HEK293T (cell line): ENCODE data around the gene MSGN1.

Source experiments
- CTCF ChIA-PET: fragments of 350-600 bp; formaldehyde crosslinking; extraction: SDS; loops from one replicate; lab custom pipeline; 2021; ENCODE audit warnings: antibody characterized with exemption, inconsistent platforms; lab: Yijun Ruan, JAX
- POLR2A ChIA-PET: fragments of 350-600 bp; formaldehyde crosslinking; extraction: SDS; loops from one replicate; lab custom pipeline; 2020; ENCODE audit warnings: antibody characterized with exemption, inconsistent platforms; lab: Yijun Ruan, JAX
- DNase-seq: peaks from one replicate; pipeline ENCODE4 v3.0.0; 2012; ENCODE audit warnings: mixed read lengths; ENCODE audit errors: extremely low spot score
- ARNT ChIP-seq: fragments of 450-650 bp; IDR thresholded peaks from 2 replicates; pipeline ENCODE4 v1.6.1; 2017; ENCODE audit warnings: mild to moderate bottlenecking
- BHLHE40 ChIP-seq: fragments of 450-650 bp; IDR thresholded peaks from 2 replicates; pipeline ENCODE4 v1.6.1; 2016; ENCODE audit warnings: mild to moderate bottlenecking, moderate library complexity, borderline replicate concordance
- CTBP1 ChIP-seq: fragments of 450-650 bp; IDR thresholded peaks from 2 replicates; pipeline ENCODE4 v1.6.1; 2016; ENCODE audit warnings: borderline replicate concordance
- ELF4 ChIP-seq: fragments of 450-650 bp; IDR thresholded peaks from 2 replicates; pipeline ENCODE4 v1.6.1; 2017; ENCODE audit warnings: antibody characterized with exemption
- FOXA1 ChIP-seq: fragments of 450-650 bp; IDR thresholded peaks from 2 replicates; pipeline ENCODE4 v1.6.1; 2016; ENCODE audit warnings: mild to moderate bottlenecking
- FOXK2 ChIP-seq: fragments of 450-650 bp; IDR thresholded peaks from 2 replicates; pipeline ENCODE4 v1.6.1; 2016; ENCODE audit warnings: mild to moderate bottlenecking
- FOXM1 ChIP-seq: fragments of 450-650 bp; IDR thresholded peaks from 2 replicates; pipeline ENCODE4 v1.6.1; 2017; ENCODE audit warnings: mild to moderate bottlenecking, borderline replicate concordance
- HDGF ChIP-seq: fragments of 450-650 bp; IDR thresholded peaks from 2 replicates; pipeline ENCODE4 v1.6.1; 2017; ENCODE audit warnings: antibody characterized with exemption, borderline replicate concordance
- L3MBTL2 ChIP-seq: fragments of 450-650 bp; conservative IDR thresholded peaks from 2 replicates; pipeline ENCODE4 v1.6.1; 2016; ENCODE audit warnings: mild to moderate bottlenecking
- LEF1 ChIP-seq: fragments of 450-650 bp; IDR thresholded peaks from 2 replicates; pipeline ENCODE4 v1.6.1; 2017; ENCODE audit warnings: mild to moderate bottlenecking, borderline replicate concordance
- NFRKB ChIP-seq: fragments of 450-650 bp; IDR thresholded peaks from 2 replicates; pipeline ENCODE4 v1.6.1; 2016; ENCODE audit warnings: mild to moderate bottlenecking, moderate library complexity
- PKNOX1 ChIP-seq: fragments of 450-650 bp; IDR thresholded peaks from 2 replicates; pipeline ENCODE4 v1.6.1; 2016
- SP1 ChIP-seq: fragments of 450-650 bp; IDR thresholded peaks from 2 replicates; pipeline ENCODE4 v1.6.1; 2017
- SUZ12 ChIP-seq: fragments of 450-650 bp; IDR thresholded peaks from 2 replicates; pipeline ENCODE4 v1.6.1; 2016; ENCODE audit warnings: mild to moderate bottlenecking
- TARDBP ChIP-seq: fragments of 450-650 bp; IDR thresholded peaks from 2 replicates; pipeline ENCODE4 v1.6.1; 2016
- ZNF384 ChIP-seq: fragments of 450-650 bp; IDR thresholded peaks from 2 replicates; pipeline ENCODE4 v1.6.1; 2016

MSGN1 gene

GRCh38 chr2:17830053-17831034 is 14.1 kb downstream of the MSGN1 start:
- POLR2A ChIA-PET: no interaction called here
- DNase-seq: peak; percentile 88
- CTCF ChIA-PET: interaction anchor here (0.7 to 1.1 kb wide), 3 partner anchors 9 to 15 kb away, joined by 3 to 4 read pairs (median 3); no protein-coding TSS in a partner anchor
- TF ChIP-seq ELF4 (no peak), NFRKB (no peak), HDGF (no peak), L3MBTL2 (peak; percentile 79), SUZ12 (no peak), CTBP1 (no peak)

- POLR2A ChIA-PET: no interaction called here
- CTCF ChIA-PET: no interaction called here
Measured at GRCh38 chr2:17835516-17835915, 19.3 kb downstream of the MSGN1 start.

GRCh38 chr2:17839959-17840358 is 23.7 kb downstream of the MSGN1 start:
- POLR2A ChIA-PET: no interaction called here
- CTCF ChIA-PET: no interaction called here

More at GRCh38 chr2:17835516-17835915, 19.3 kb downstream of the MSGN1 start:
- TF ChIP-seq TARDBP: no peak
- TF ChIP-seq CTBP1: no peak
- TF ChIP-seq HDGF: no peak
- no peak for TF ChIP-seq BHLHE40
- TF ChIP-seq FOXK2: no peak
- no peak for TF ChIP-seq FOXM1
- TF ChIP-seq L3MBTL2: no peak
- TF ChIP-seq SUZ12: no peak
- TF ChIP-seq LEF1: no peak
- TF ChIP-seq ARNT: no peak
- TF ChIP-seq ELF4: no peak
- TF ChIP-seq FOXA1: no peak
- TF ChIP-seq ZNF384: no peak
- no peak for TF ChIP-seq NFRKB
- no peak for TF ChIP-seq PKNOX1
- no peak for TF ChIP-seq SP1
- DNase-seq: no peak

GRCh38 chr2:17843457-17843856 is 27.2 kb downstream of the MSGN1 start:
- ChIA-PET CTCF (no interaction called here), POLR2A (no interaction called here)
- DNase-seq: no peak
- no peak for TF ChIP-seq HDGF

More at GRCh38 chr2:17839959-17840358, 23.7 kb downstream of the MSGN1 start:
- DNase-seq: no peak
- no peak for TF ChIP-seq FOXM1
- no peak for TF ChIP-seq ZNF384
- TF ChIP-seq SUZ12: no peak
- no peak for TF ChIP-seq SP1
- TF ChIP-seq FOXK2: no peak
- TF ChIP-seq BHLHE40: no peak
- TF ChIP-seq NFRKB: no peak
- no peak for TF ChIP-seq LEF1
- no peak for TF ChIP-seq PKNOX1
- TF ChIP-seq TARDBP: no peak
- TF ChIP-seq ELF4: no peak
- no peak for TF ChIP-seq HDGF
- no peak for TF ChIP-seq ARNT
- TF ChIP-seq FOXA1: no peak
- no peak for TF ChIP-seq L3MBTL2
- no peak for TF ChIP-seq CTBP1

- no peak for TF ChIP-seq FOXK2
- ChIA-PET POLR2A (no interaction called here), CTCF (interaction anchor here (0.7 to 1.5 kb wide), 2 partner anchors 15 to 272 kb away, joined by 4 read pairs; no protein-coding TSS in a partner anchor)
- DNase-seq: no peak
Measured at GRCh38 chr2:17845806-17846205, 29.5 kb downstream of the MSGN1 start.

- CTCF ChIA-PET: no interaction called here
- POLR2A ChIA-PET: no interaction called here
- TF ChIP-seq SP1: no peak
- no peak for TF ChIP-seq ELF4
- TF ChIP-seq CTBP1: no peak
- TF ChIP-seq BHLHE40: no peak
- TF ChIP-seq FOXK2: no peak
- TF ChIP-seq LEF1: no peak
- no peak for TF ChIP-seq HDGF
- TF ChIP-seq SUZ12: no peak
- TF ChIP-seq NFRKB: no peak
- TF ChIP-seq TARDBP: no peak
- no peak for TF ChIP-seq L3MBTL2
- TF ChIP-seq ARNT: no peak
- no peak for TF ChIP-seq PKNOX1
- no peak for TF ChIP-seq FOXM1
- no peak for TF ChIP-seq ZNF384
- TF ChIP-seq FOXA1: no peak
- DNase-seq: no peak
Measured at GRCh38 chr2:17846676-17847075, 30.4 kb downstream of the MSGN1 start.
